HL-60 (cell line): ENCODE measurements around the gene CD34.

Source experiments
- DNase-seq, 2 experiments: peaks; one replicate each; pipeline ENCODE4 v3.0.0-alpha.2; 2010 to 2020; ENCODE audit warnings: low read depth in 1 of 2, low spot score in 1 of 2
- H3K27ac ChIP-seq: fragments of 250-450 bp; sonication (Bioruptor Pico); replicated peaks from 2 replicates; pipeline ENCODE4 v1.5.1; 2020; ENCODE audit warnings: mild to moderate bottlenecking, moderate library complexity
- H3K27me3 ChIP-seq: fragments of 250-450 bp; sonication (Bioruptor Pico); 2 replicates; pipeline ENCODE4 v1.5.1; 2021; ENCODE audit warnings: mild to moderate bottlenecking, moderate library complexity; ENCODE audit not compliant: insufficient read depth, poor library complexity, severe bottlenecking
- H3K4me3 ChIP-seq: replicated peaks from 2 replicates; pipeline ENCODE4 v1.5.1; 2011; ENCODE audit warnings: mild to moderate bottlenecking, control low read depth, low read length; ENCODE audit not compliant: insufficient read depth
- GABPA ChIP-seq: IDR thresholded peaks from 2 replicates; pipeline ENCODE4 v1.6.1; 2012; ENCODE audit warnings: low read depth
- POLR2AphosphoS5 ChIP-seq: IDR thresholded peaks from 2 replicates; pipeline ENCODE4 v1.6.1; 2012; ENCODE audit warnings: low read depth
- SPI1 ChIP-seq: IDR thresholded peaks from 2 replicates; pipeline ENCODE4 v1.6.1; 2012; ENCODE audit warnings: low read depth, mild to moderate bottlenecking, borderline replicate concordance
- TF ChIP-seq, protein P1 (sequence below): IDR thresholded peaks from one replicate; pipeline ENCODE4 v1.5.1; 2011; ENCODE audit warnings: low read length, control low read depth, inconsistent platforms; ENCODE audit not compliant: insufficient read depth
- TF ChIP-seq, protein P2 (sequence below): IDR thresholded peaks from 2 replicates; pipeline ENCODE4 v1.6.1; 2012; ENCODE audit warnings: low read depth; ENCODE audit not compliant: insufficient replicate concordance

CD34 gene

DNA sequence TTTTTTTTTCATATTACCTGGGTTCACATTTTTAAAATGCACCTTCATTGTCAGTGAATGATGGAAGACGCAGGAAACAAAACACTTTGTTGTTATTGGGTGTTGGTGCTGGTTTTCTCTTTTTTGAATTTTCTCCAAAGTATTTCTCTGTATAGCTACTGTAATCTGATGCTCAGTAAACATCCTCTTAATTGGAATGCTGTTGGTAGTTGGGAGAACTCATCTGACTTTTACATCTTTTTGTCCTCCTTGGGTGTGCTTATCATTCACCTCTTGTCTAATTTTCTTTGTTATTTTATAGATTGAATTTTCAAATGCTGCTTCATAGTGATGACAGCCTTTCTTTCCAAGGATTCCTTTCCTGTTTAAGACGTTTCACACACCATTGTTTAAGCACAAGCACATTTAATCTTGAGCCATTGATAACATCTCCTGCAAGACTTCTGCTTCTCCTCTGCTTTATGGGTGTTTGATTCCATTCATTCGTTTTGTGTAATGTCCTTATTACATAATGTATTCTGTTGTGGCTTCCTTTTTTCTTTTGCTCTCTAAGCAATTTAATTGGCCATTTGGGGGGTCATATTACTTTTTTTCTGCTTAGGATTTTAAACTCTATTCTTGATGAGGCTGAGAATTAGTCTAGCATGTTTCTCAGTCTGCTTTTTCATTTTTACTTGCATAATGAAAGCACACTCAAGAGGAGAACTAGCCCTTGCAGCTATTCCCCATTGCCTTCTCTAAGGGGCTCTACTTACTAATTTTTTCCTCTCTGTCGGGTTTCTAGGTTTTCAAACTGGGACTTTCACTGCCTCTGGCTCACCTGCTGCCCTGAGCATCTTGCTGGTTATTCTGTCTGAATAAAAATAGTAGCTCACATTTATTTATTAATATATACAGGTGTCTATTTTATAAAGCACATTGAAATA is 42.0 kb upstream of the CD34 start:
- Histone ChIP-seq H3K27me3 (no peaks in the 10 kb centered on the region), H3K4me3 (no peak overlapping the region), H3K27ac (no peak overlapping the region)
- DNase-seq, result no peak
- TF ChIP-seq POLR2AphosphoS5 (no peak), GABPA (no peak), SPI1 (peak; percentile 61)
- TF ChIP-seq, protein P1, sequence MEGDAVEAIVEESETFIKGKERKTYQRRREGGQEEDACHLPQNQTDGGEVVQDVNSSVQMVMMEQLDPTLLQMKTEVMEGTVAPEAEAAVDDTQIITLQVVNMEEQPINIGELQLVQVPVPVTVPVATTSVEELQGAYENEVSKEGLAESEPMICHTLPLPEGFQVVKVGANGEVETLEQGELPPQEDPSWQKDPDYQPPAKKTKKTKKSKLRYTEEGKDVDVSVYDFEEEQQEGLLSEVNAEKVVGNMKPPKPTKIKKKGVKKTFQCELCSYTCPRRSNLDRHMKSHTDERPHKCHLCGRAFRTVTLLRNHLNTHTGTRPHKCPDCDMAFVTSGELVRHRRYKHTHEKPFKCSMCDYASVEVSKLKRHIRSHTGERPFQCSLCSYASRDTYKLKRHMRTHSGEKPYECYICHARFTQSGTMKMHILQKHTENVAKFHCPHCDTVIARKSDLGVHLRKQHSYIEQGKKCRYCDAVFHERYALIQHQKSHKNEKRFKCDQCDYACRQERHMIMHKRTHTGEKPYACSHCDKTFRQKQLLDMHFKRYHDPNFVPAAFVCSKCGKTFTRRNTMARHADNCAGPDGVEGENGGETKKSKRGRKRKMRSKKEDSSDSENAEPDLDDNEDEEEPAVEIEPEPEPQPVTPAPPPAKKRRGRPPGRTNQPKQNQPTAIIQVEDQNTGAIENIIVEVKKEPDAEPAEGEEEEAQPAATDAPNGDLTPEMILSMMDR, result no peak
- TF ChIP-seq, protein P2, sequence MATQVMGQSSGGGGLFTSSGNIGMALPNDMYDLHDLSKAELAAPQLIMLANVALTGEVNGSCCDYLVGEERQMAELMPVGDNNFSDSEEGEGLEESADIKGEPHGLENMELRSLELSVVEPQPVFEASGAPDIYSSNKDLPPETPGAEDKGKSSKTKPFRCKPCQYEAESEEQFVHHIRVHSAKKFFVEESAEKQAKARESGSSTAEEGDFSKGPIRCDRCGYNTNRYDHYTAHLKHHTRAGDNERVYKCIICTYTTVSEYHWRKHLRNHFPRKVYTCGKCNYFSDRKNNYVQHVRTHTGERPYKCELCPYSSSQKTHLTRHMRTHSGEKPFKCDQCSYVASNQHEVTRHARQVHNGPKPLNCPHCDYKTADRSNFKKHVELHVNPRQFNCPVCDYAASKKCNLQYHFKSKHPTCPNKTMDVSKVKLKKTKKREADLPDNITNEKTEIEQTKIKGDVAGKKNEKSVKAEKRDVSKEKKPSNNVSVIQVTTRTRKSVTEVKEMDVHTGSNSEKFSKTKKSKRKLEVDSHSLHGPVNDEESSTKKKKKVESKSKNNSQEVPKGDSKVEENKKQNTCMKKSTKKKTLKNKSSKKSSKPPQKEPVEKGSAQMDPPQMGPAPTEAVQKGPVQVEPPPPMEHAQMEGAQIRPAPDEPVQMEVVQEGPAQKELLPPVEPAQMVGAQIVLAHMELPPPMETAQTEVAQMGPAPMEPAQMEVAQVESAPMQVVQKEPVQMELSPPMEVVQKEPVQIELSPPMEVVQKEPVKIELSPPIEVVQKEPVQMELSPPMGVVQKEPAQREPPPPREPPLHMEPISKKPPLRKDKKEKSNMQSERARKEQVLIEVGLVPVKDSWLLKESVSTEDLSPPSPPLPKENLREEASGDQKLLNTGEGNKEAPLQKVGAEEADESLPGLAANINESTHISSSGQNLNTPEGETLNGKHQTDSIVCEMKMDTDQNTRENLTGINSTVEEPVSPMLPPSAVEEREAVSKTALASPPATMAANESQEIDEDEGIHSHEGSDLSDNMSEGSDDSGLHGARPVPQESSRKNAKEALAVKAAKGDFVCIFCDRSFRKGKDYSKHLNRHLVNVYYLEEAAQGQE, result no peak

DNA sequence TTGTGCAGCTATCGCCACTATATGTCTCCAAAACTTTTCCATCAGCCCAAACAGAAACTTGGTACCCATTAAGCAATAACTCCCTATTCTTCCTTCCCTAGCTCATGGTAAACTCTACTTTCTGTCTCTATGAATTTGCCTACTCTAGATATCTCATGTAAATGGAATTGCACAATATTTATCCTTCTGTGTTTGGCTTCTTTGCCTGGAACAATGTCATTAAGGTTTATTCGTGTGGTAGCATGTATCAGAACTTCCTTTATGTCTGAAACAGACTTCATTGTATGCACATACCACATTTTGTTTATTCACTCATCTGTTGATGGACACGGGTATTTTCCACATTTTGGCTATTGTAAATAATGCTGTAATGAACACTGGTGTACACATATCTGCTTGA is 40.7 kb upstream of the CD34 start:
- TF ChIP-seq, protein P1, result no peak
- TF ChIP-seq POLR2AphosphoS5, result no peak
- TF ChIP-seq, protein P2, result no peak
- TF ChIP-seq GABPA, result no peak
- TF ChIP-seq SPI1, result no peak
- no peak for DNase-seq
- Histone ChIP-seq H3K27ac (no peak overlapping the region), H3K27me3 (no peaks in the 10 kb centered on the region), H3K4me3 (no peak overlapping the region)

DNA sequence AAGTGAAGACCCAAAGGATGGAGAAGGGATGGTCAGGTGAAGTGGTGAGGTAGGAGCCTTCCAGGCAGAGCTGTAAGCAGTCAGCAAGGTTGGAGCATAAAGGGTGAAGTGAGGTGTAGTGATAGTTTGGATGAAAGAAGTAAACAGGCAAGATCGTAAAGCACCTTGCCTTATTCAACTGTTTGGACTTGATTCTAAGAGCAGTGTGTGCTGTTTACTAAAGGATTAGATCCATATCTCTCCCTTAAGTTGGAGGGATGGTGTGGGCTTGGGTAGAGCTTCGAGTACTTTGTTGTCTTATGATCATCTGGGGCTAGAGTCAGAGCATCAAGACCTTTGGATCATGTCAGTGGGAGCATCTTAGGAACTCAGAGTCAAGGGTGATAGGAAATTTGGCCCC is 39.8 kb upstream of the CD34 start:
- DNase-seq, result no peak
- no peak for TF ChIP-seq SPI1
- TF ChIP-seq POLR2AphosphoS5, result no peak
- no peaks in the 10 kb centered on the region for H3K27me3 ChIP-seq
- H3K27ac ChIP-seq, result no peak overlapping the region
- no peak overlapping the region for H3K4me3 ChIP-seq

DNA sequence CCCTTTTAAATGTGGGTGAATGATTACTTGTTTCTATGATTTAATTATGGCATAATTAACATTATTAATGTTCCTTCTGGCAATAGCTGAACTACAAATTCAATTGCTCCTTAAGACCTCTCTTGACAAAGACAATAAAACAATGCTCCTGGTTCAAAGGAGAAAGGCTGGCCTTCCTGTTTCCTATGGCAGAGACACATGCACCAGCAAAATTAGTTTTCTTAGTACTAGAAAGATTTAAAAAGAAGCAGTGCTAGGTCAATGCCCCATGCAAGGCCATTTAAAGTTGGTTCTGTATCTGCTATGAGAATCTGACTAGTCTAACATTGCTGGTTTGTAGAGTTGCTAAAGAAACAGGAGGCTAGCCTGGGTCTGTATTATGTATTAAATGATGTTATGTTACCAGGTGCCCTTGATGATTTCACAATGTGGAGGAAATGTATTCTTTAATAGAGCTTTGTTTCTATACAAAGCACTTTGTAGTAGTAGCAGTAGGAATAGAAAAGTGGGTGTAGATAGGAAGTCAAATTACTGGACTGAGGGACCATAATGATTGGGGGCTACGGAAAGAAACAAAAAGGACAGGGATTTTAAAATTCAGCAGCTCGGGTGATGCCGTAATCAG is 38.8 kb upstream of the CD34 start:
- H3K27ac ChIP-seq, result no peak overlapping the region

More for the DNA sequence above, 38.8 kb upstream of the CD34 start:
- no peaks in the 10 kb centered on the region for H3K27me3 ChIP-seq
- TF ChIP-seq, protein P2, result no peak
- no peak for TF ChIP-seq SPI1
- TF ChIP-seq GABPA, result no peak
- no peak for TF ChIP-seq POLR2AphosphoS5
- TF ChIP-seq, protein P1, result no peak
- DNase-seq, result no peak
- no peak overlapping the region for H3K4me3 ChIP-seq
